PC-9 (cell line): ENCODE results near the gene SCARB1.

ENCODE experiments used
- EZH2 ChIP-seq: fragments of 200-600 bp; sonication (generic); IDR thresholded peaks from 2 replicates; pipeline ENCODE4 v1.8.0; 2017; ENCODE audit warnings: antibody characterized with exemption, low read depth
- TF ChIP-seq, protein P1 (sequence below): fragments of 200-600 bp; sonication (generic); conservative IDR thresholded peaks from 2 replicates; pipeline ENCODE4 v1.6.1; 2017; ENCODE audit warnings: mixed run types, antibody characterized with exemption, mild to moderate bottlenecking, moderate library complexity

DNA sequence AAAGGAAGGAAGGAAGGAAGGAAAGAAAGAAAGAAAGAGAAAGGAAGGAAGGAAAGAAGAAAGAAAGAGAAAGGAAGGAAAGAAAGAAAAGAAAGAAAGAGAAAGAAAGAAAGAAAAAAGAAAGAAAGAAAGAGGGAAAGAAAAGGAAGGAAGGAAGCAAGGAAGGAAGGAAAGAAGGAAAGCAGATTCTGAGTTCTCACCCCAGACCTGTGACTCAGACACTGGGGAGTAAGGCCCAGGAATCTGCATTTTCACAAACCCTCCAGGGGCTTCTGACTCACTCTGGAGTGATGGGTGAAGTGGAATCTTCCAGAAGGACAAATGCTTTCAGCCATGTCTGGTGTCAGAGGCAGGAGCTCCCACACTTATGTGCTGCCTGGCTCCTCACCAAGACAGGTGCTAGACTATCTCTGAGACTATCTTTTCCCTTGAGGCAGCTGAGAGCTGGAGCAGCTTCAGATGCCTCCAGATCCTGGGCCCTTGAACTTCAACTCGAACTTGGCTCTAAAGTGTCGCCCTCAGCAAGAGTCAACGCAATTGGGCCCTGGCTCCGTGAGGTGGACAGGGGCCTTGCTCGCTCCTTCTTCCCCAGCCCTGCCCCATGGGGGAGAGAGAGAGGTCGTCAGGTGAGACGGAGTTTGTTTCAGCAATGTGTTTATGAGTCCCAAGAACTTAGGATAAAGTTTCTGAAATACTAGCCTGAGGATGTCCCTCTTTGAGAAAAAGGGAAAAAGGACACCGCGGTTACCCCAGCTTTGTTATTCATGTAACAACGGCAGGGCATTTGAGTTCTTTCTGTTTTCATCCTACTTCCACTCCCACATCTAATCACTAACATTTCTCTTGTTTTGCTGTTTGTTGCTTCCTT lies 19.8 kb upstream of the SCARB1 start:
- TF ChIP-seq, protein P1, sequence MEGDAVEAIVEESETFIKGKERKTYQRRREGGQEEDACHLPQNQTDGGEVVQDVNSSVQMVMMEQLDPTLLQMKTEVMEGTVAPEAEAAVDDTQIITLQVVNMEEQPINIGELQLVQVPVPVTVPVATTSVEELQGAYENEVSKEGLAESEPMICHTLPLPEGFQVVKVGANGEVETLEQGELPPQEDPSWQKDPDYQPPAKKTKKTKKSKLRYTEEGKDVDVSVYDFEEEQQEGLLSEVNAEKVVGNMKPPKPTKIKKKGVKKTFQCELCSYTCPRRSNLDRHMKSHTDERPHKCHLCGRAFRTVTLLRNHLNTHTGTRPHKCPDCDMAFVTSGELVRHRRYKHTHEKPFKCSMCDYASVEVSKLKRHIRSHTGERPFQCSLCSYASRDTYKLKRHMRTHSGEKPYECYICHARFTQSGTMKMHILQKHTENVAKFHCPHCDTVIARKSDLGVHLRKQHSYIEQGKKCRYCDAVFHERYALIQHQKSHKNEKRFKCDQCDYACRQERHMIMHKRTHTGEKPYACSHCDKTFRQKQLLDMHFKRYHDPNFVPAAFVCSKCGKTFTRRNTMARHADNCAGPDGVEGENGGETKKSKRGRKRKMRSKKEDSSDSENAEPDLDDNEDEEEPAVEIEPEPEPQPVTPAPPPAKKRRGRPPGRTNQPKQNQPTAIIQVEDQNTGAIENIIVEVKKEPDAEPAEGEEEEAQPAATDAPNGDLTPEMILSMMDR: no peak
- no peak for TF ChIP-seq EZH2
